H1 (cell line): ENCODE results near the gene TEX9. TPM values are rescaled to one million over a fixed set of nuclear protein-coding genes. Genes with fewer than 3 reads are reported as not detected.

Experiments
- CHD1 ChIP-seq: IDR thresholded peaks from 2 replicates; pipeline ENCODE4 v1.6.1; 2012; ENCODE audit warnings: low read depth, low read length, improper control_type of control experiment
- CHD7 ChIP-seq: fragments of 300-600 bp; sonication (generic); IDR thresholded peaks from 2 replicates; pipeline ENCODE4 v1.7.1; 2012; ENCODE audit warnings: low read length, moderate library complexity, mild to moderate bottlenecking, inconsistent platforms; ENCODE audit not compliant: insufficient replicate concordance
- NANOG ChIP-seq: IDR thresholded peaks from 2 replicates; pipeline ENCODE4 v1.6.1; 2011; ENCODE audit warnings: low read length, low read depth, mild to moderate bottlenecking, inconsistent platforms; ENCODE audit not compliant: insufficient read depth, poor library complexity, severe bottlenecking
- NRF1 ChIP-seq: IDR thresholded peaks from 2 replicates; pipeline ENCODE4 v1.6.1; 2011; ENCODE audit warnings: mild to moderate bottlenecking, low read depth, low read length, improper control_type of control experiment
- SIRT6 ChIP-seq: IDR thresholded peaks from one replicate; pipeline ENCODE4 v1.7.1; 2012; ENCODE audit warnings: low read length, inconsistent platforms
- TAF7 ChIP-seq: optimal IDR thresholded peaks from 2 replicates; pipeline ENCODE3; 2011; ENCODE audit warnings: low read depth, mild to moderate bottlenecking, inconsistent platforms, low read length, moderate library complexity, borderline replicate concordance
- polyA plus RNA-seq, 7 experiments: library from polyadenylated mRNA; depleted of rRNA in 3 of 7; stranded (reverse) in 5 of 7; unstranded in 2 of 7; fragments of >200 nt in 5 of 7; fragments of 200-250 nt in 2 of 7; gene quantifications; 1 replicate in 5 of 7; 2 replicates in 1 of 7; 4 replicates in 1 of 7; pipeline versions ENCODE4 v1.2.1 to v1.2.3, GENCODE V29; 2011 to 2013; ENCODE audit warnings: missing spikeins in 2 of 7, mixed read lengths in 2 of 7
- total RNA-seq: library from RNA; stranded (reverse); fragmentation: NEBNext Ultra II Directional; extraction: Animal tissue kit (Norgen Biotek cat#: 25700); gene quantifications from 2 replicates; pipeline ENCODE4 v1.2.1, GENCODE V29; 2021

TEX9 gene
- total and polyA plus RNA-seq, 2 of the 8 experiments (the other 6 are each of a cell fraction or from before 2014, with no cell fraction given), result 3.4 to 12.3 TPM

- TF ChIP-seq CHD7 (no peak), SIRT6 (no peak), NANOG (no peak), TAF7 (no peak), NRF1 (no peak), CHD1 (no peak)
Observed at GRCh38 chr15:56468401-56468800, 103.2 kb downstream of the TEX9 start (continued).
